NCI-H2196 (cell line): ENCODE measurements around the gene NFE2L1.

Source experiments
- DNase-seq: peaks from one replicate; lab custom pipeline; 2025; ENCODE audit not compliant: unreplicated experiment; lab: John Stamatoyannopoulos, UW

NFE2L1 gene

GRCh38 chr17:48107137-48108055, 59.2 kb downstream of the NFE2L1 start, which contains the start of gene SNX11:
Gene SNX11 (plus strand): TSS chr17:48107766. CDS start chr17:48112044, 4,278 bp downstream.
- peak; percentile 92 for DNase-seq

GRCh38 chr17:48110761-48111160, 62.6 kb downstream of the NFE2L1 start:
- DNase-seq = no peak
